Esophagus muscularis mucosa (tissue), 4 donors: ENCODE data around the gene ATF7.

Experiments
- EP300 ChIP-seq: sonication (generic); formaldehyde crosslinking; IDR thresholded peaks from one replicate; pipeline ENCODE4 v1.6.1; 2017; ENCODE audit warnings: antibody characterized with exemption
- POLR2A ChIP-seq: fragments of 450-650 bp; IDR thresholded peaks from one replicate; pipeline ENCODE4 v1.6.1; 2017; ENCODE audit warnings: antibody characterized with exemption, moderate library complexity, mild to moderate bottlenecking, low read depth
- POLR2AphosphoS5 ChIP-seq, 2 donors: sonication (generic); formaldehyde crosslinking; IDR thresholded peaks; one replicate each; pipeline ENCODE4 v1.6.1; 2017; ENCODE audit warnings: antibody characterized with exemption in 2 of 2
- TF ChIP-seq, protein P1 (sequence below), 3 experiments: fragments of 200-600 bp in 2 of 3; fragments of 450-650 bp in 1 of 3; sonication (generic) in 2 of 3; IDR thresholded peaks; one replicate each; pipeline ENCODE4 v1.5.1; 2017 to 2019; ENCODE audit warnings: antibody characterized with exemption in 3 of 3, mild to moderate bottlenecking in 2 of 3, moderate library complexity in 1 of 3

DNA sequence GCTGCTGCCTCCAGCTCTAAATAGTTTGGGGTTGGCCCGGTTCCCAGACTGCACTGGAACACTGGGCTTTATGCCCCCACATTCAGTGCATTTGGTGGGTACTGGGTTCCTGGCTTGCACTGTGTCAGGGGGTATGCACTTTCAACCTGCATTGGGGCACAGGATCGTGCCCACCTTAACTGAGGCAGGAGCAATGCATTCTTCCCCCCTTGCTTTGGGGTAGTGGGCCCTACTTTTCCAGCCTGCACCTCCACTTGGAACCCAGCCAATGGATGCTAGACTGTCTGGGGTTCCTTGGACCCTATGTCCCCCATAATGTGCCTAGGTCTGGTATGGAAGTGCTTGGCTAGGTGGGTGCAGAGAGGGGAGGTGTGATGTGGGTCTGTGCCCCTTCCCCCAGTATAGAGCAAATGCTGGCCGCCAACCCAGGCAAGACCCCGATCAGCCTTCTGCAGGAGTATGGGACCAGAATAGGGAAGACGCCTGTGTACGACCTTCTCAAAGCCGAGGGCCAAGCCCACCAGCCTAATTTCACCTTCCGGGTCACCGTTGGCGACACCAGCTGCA is 124.5 kb downstream of the ATF7 start:
- no peak for TF ChIP-seq EP300
- TF ChIP-seq POLR2AphosphoS5 (IDR thresholded peaks at IDR 0.05) = no peak
- TF ChIP-seq, protein P1, sequence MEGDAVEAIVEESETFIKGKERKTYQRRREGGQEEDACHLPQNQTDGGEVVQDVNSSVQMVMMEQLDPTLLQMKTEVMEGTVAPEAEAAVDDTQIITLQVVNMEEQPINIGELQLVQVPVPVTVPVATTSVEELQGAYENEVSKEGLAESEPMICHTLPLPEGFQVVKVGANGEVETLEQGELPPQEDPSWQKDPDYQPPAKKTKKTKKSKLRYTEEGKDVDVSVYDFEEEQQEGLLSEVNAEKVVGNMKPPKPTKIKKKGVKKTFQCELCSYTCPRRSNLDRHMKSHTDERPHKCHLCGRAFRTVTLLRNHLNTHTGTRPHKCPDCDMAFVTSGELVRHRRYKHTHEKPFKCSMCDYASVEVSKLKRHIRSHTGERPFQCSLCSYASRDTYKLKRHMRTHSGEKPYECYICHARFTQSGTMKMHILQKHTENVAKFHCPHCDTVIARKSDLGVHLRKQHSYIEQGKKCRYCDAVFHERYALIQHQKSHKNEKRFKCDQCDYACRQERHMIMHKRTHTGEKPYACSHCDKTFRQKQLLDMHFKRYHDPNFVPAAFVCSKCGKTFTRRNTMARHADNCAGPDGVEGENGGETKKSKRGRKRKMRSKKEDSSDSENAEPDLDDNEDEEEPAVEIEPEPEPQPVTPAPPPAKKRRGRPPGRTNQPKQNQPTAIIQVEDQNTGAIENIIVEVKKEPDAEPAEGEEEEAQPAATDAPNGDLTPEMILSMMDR (IDR thresholded peaks at IDR 0.05) = no peak
- TF ChIP-seq POLR2A = no peak
